K562 (cell line): ENCODE measurements around the gene UBE2L3. TPM values are rescaled to one million over a fixed set of nuclear protein-coding genes. Genes with fewer than 3 reads are reported as not detected.

Experiments used
- GTF2F1 ChIP-seq: IDR thresholded peaks from 2 replicates; pipeline ENCODE4 v1.6.1; 2011; ENCODE audit warnings: low read depth, low read length, improper control_type of control experiment
- HCFC1 ChIP-seq: IDR thresholded peaks from 2 replicates; pipeline ENCODE4 v1.6.1; 2012; ENCODE audit warnings: low read depth, low read length, improper control_type of control experiment
- MXI1 ChIP-seq: IDR thresholded peaks from 2 replicates; pipeline ENCODE4 v1.6.1; 2011; ENCODE audit warnings: low read depth, mild to moderate bottlenecking, improper control_type of control experiment, low read length
- SUPT5H ChIP-seq: fragments of 450-650 bp; IDR thresholded peaks from 2 replicates; pipeline ENCODE4 v1.6.1; 2016
- ZC3H11A ChIP-seq: IDR thresholded peaks from 2 replicates; pipeline ENCODE4 v1.6.1; 2012; ENCODE audit warnings: low read depth, low read length, improper control_type of control experiment
- polyA plus RNA-seq, 8 experiments: library from polyadenylated mRNA; depleted of rRNA in 4 of 8; stranded (reverse) in 5 of 8; unstranded in 3 of 8; fragments of >200 nt; fragmentation: Nextera tagmentation in 2 of 8; fragmentation: Illumina TruSeq in 1 of 8; extraction: Ambion mirVana in 2 of 8; extraction: Trizol in 1 of 8; gene quantifications; 2 replicates each; pipeline versions ENCODE4 v1.2.1 to v1.2.3, GENCODE V29; 2011 to 2014; ENCODE audit warnings: inconsistent platforms in 1 of 8, missing spikeins in 1 of 8
- total RNA-seq, 7 experiments: library from RNA; depleted of rRNA in 6 of 7; stranded (reverse); fragments of >200 nt in 6 of 7; fragmentation: Illumina TruSeq in 2 of 7; extraction: Trizol in 2 of 7; gene quantifications; 2 replicates each; pipeline versions ENCODE4 v1.2.1 to v1.2.3, GENCODE V29; 2011 to 2021; ENCODE audit warnings: low replicate concordance in 1 of 7
- TF ChIP-seq, protein P1 (sequence below): IDR thresholded peaks from 2 replicates; pipeline ENCODE4 v1.6.1; 2016; ENCODE audit warnings: missing genetic modification characterization, missing compliant biosample characterization
- TF ChIP-seq, protein P2 (sequence below), 2 experiments: fragments of 450-650 bp in 1 of 2; sonication (generic) in 1 of 2; formaldehyde crosslinking in 1 of 2; IDR thresholded peaks in 1 of 2; conservative IDR thresholded peaks in 1 of 2; 2 replicates each; pipeline versions ENCODE4 v1.6.1 to v1.8.1; 2016 to 2023; ENCODE audit warnings: mild to moderate bottlenecking in 2 of 2, moderate library complexity in 2 of 2, inconsistent platforms in 1 of 2, missing genetic modification reagents in 1 of 2

The UBE2L3 gene
- total and polyA plus RNA-seq, 9 of the 15 experiments (the other 6 are each of a cell fraction or from before 2014, with no cell fraction given), result 215 to 625 (median 285) TPM

DNA sequence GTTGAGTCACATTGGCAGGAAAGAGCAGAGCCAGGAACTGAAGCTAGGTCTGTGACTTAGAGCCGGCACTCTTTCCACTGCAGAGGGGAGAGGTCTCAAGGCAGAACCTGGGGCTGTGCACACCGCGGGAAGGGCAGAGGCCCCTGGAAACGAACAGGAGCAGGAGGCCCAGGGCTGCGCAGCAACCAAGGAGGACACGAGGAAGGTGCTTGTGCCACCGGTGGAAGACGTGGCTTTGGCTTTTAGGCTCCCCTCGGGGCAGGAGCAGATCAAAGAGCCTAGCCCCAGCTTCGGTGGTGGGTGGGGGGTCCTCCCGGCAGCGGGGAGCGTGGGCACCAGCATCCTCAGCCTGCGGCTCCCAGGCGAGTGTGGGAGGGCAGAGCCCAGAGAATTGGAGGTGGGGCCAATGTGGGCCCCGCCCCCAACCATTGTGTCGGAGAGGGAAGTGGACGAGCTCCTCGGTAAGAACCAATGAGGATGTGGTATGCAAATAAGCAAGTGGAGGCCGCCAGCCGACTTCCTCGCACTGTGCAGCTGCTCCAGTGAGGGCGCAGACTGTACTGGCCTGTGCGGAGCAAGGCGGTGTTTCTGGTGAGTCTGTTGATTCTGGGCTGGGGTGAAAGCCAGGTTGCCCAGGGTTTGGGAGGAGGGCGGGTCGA, 64.9 kb downstream of the UBE2L3 start, which contains the start of gene CCDC116 (continued):
- TF ChIP-seq, protein P1, sequence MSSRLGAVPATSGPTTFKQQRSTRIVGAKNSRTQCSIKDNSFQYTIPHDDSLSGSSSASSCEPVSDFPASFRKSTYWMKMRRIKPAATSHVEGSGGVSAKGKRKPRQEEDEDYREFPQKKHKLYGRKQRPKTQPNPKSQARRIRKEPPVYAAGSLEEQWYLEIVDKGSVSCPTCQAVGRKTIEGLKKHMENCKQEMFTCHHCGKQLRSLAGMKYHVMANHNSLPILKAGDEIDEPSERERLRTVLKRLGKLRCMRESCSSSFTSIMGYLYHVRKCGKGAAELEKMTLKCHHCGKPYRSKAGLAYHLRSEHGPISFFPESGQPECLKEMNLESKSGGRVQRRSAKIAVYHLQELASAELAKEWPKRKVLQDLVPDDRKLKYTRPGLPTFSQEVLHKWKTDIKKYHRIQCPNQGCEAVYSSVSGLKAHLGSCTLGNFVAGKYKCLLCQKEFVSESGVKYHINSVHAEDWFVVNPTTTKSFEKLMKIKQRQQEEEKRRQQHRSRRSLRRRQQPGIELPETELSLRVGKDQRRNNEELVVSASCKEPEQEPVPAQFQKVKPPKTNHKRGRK (tag), result no peak
- TF ChIP-seq GTF2F1 (peak; percentile 97), MXI1 (peak; percentile 85), HCFC1 (peak; percentile 63), SUPT5H (no peak), ZC3H11A (peak; percentile 69)
- TF ChIP-seq, protein P2, sequence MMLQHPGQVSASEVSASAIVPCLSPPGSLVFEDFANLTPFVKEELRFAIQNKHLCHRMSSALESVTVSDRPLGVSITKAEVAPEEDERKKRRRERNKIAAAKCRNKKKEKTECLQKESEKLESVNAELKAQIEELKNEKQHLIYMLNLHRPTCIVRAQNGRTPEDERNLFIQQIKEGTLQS (IDR thresholded peaks at IDR 0.05), result no peak
- TF ChIP-seq, protein P2 (CRISPR knock-in tag; conservative IDR thresholded peaks at IDR 0.05), result peak; percentile 97
